Immature natural killer cell (primary cell): ENCODE data around the gene ARHGEF1. TPM values are rescaled to one million over a fixed set of nuclear protein-coding genes. Genes with fewer than 3 reads are reported as not detected.

Experiments used
- DNase-seq, 3 donors: peaks; one replicate each; pipeline ENCODE4 v3.0.0; 2022; ENCODE audit warnings: mixed read lengths in 1 of 3
- H3K27ac Mint-ChIP-seq, 6 donors: one replicate each; pipeline ENCODE4 v1.8.0; 2020; ENCODE audit warnings: mixed read lengths in 6 of 6, mild to moderate bottlenecking in 5 of 6, inconsistent platforms in 4 of 6, moderate library complexity in 3 of 6
- H3K27me3 Mint-ChIP-seq, 3 donors: one replicate each; pipeline ENCODE4 v1.8.0; 2020 to 2021; ENCODE audit warnings: low read depth in 3 of 3, mild to moderate bottlenecking in 3 of 3, mixed read lengths in 3 of 3, moderate library complexity in 3 of 3, inconsistent platforms in 1 of 3
- H3K36me3 Mint-ChIP-seq, 3 donors: one replicate each; pipeline ENCODE4 v1.8.0; 2020; ENCODE audit warnings: mixed read lengths in 3 of 3, inconsistent platforms in 2 of 3, mild to moderate bottlenecking in 2 of 3
- H3K4me1 Mint-ChIP-seq, 2 donors: one replicate each; pipeline ENCODE4 v1.8.0; 2020; ENCODE audit warnings: inconsistent platforms in 2 of 2, mild to moderate bottlenecking in 2 of 2, mixed read lengths in 2 of 2, moderate library complexity in 1 of 2
- H3K4me3 Mint-ChIP-seq, 5 donors: one replicate each; pipeline ENCODE4 v1.8.0; 2020; ENCODE audit warnings: mild to moderate bottlenecking in 5 of 5, mixed read lengths in 5 of 5, inconsistent platforms in 3 of 5, moderate library complexity in 3 of 5
- H3K9me3 Mint-ChIP-seq, 6 donors: one replicate each; pipeline ENCODE4 v1.8.0; 2020; ENCODE audit warnings: mild to moderate bottlenecking in 6 of 6, mixed read lengths in 6 of 6, inconsistent platforms in 4 of 6, moderate library complexity in 3 of 6
- polyA plus RNA-seq, 3 donors: library from polyadenylated mRNA; unstranded; fragments of 300-500 nt; fragmentation: Illumina TruSeq; gene quantifications; one replicate each; pipeline ENCODE4 v1.2.3, GENCODE V29; 2021

ARHGEF1 gene
- polyA plus RNA-seq, 3 donors from 2014 or later: 129 to 394 (median 156) TPM

- no peak overlapping the region for H3K4me3 Mint-ChIP-seq
- peaks cover 2 to 12% (median 9%) of the 10 kb centered on the region in 3 donors for H3K27me3 Mint-ChIP-seq
- H3K9me3 Mint-ChIP-seq: no peaks in the 10 kb centered on the region
- peak overlapping the region in 4 of 6 donors; percentile 6 to 53 (median 29) for H3K27ac Mint-ChIP-seq
- peaks cover 16 to 42% (median 23%) of the 10 kb centered on the region in 3 donors for H3K36me3 Mint-ChIP-seq
- H3K4me1 Mint-ChIP-seq: peaks cover 36% of the 10 kb centered on the region in 2 donors
- DNase-seq: no peak
These were observed 23.3 kb downstream of the ARHGEF1 start for GRCh38 chr19:41906271-41906670.

GRCh38 chr19:41906916-41907680 is 24.1 kb downstream of the ARHGEF1 start:
- Mint-ChIP-seq H3K4me1 (peaks cover 39 to 42% of the 10 kb centered on the region in 2 donors), H3K27ac (peak overlapping the region in 4 of 6 donors; percentile 13 to 79 (median 48)), H3K9me3 (no peaks in the 10 kb centered on the region), H3K4me3 (no peak overlapping the region), H3K36me3 (peaks cover 16 to 35% (median 19%) of the 10 kb centered on the region in 3 donors), H3K27me3 (peaks cover 9 to 20% (median 9%) of the 10 kb centered on the region in 3 donors)
- no peak for DNase-seq

- Mint-ChIP-seq H3K27me3 (peaks cover 13 to 27% (median 18%) of the 10 kb centered on the region in 3 donors), H3K4me1 (peaks cover 43 to 48% of the 10 kb centered on the region in 2 donors), H3K36me3 (peaks cover 16 to 30% (median 19%) of the 10 kb centered on the region in 3 donors), H3K27ac (no peak overlapping the region), H3K9me3 (no peaks in the 10 kb centered on the region), H3K4me3 (no peak overlapping the region)
- DNase-seq: no peak
These were observed 25.1 kb downstream of the ARHGEF1 start for GRCh38 chr19:41907994-41908615.

- Mint-ChIP-seq H3K27ac (peak overlapping the region in 4 of 6 donors; percentile 12 to 71 (median 42)), H3K27me3 (peaks cover 13 to 27% (median 21%) of the 10 kb centered on the region in 3 donors), H3K4me1 (peaks cover 48 to 51% of the 10 kb centered on the region in 2 donors), H3K36me3 (peaks cover 12 to 25% (median 15%) of the 10 kb centered on the region in 3 donors), H3K4me3 (no peak overlapping the region), H3K9me3 (no peaks in the 10 kb centered on the region)
- no peak for DNase-seq
These were observed 25.9 kb downstream of the ARHGEF1 start for GRCh38 chr19:41908724-41909464.

GRCh38 chr19:41909706-41910105 is 26.7 kb downstream of the ARHGEF1 start:
- H3K9me3 Mint-ChIP-seq: no peaks in the 10 kb centered on the region
- H3K4me3 Mint-ChIP-seq: no peak overlapping the region
- H3K27me3 Mint-ChIP-seq: peaks cover 13 to 28% (median 25%) of the 10 kb centered on the region in 3 donors
- DNase-seq: no peak
- H3K4me1 Mint-ChIP-seq: peaks cover 50 to 53% of the 10 kb centered on the region in 2 donors
- H3K36me3 Mint-ChIP-seq: peaks cover 9 to 19% (median 12%) of the 10 kb centered on the region in 3 donors
- H3K27ac Mint-ChIP-seq: peak overlapping the region in 2 of 6 donors; percentile 36 to 71

GRCh38 chr19:41910240-41910991 is 27.4 kb downstream of the ARHGEF1 start:
- Mint-ChIP-seq H3K4me3 (peak overlapping the region in 1 of 5 donors; percentile 0), H3K4me1 (peaks cover 48 to 49% of the 10 kb centered on the region in 2 donors), H3K27me3 (peaks cover 12 to 28% (median 26%) of the 10 kb centered on the region in 3 donors), H3K9me3 (no peaks in the 10 kb centered on the region), H3K36me3 (peaks cover 8 to 15% (median 9%) of the 10 kb centered on the region in 3 donors), H3K27ac (peak overlapping the region; percentile 19 to 77 (median 59))
- DNase-seq: no peak

- H3K27ac Mint-ChIP-seq: peak overlapping the region; percentile 35 to 77 (median 66)
- DNase-seq: no peak
- H3K27me3 Mint-ChIP-seq: peaks cover 11 to 28% (median 25%) of the 10 kb centered on the region in 3 donors
- H3K4me1 Mint-ChIP-seq: peaks cover 43 to 44% of the 10 kb centered on the region in 2 donors
- peak overlapping the region; percentile 3 to 55 (median 22) for H3K4me3 Mint-ChIP-seq
- H3K36me3 Mint-ChIP-seq: peaks cover 4 to 8% (median 4%) of the 10 kb centered on the region in 3 donors
- H3K9me3 Mint-ChIP-seq: no peaks in the 10 kb centered on the region
These were observed 28.3 kb downstream of the ARHGEF1 start for GRCh38 chr19:41910992-41911888.

GRCh38 chr19:41911889-41912731 is 29.1 kb downstream of the ARHGEF1 start:
- DNase-seq: no peak
- Mint-ChIP-seq H3K27ac (peak overlapping the region in 4 of 6 donors; percentile 23 to 77 (median 44)), H3K27me3 (peaks cover 11 to 28% (median 25%) of the 10 kb centered on the region in 3 donors), H3K9me3 (no peaks in the 10 kb centered on the region), H3K4me1 (peaks cover 36 to 41% of the 10 kb centered on the region in 2 donors), H3K4me3 (peak overlapping the region; percentile 17 to 55 (median 38)), H3K36me3 (peaks cover 0 to 3% (median 0%) of the 10 kb centered on the region in 3 donors)

GRCh38 chr19:41912899-41913537 is 30.0 kb downstream of the ARHGEF1 start:
- no peaks in the 10 kb centered on the region for H3K36me3 Mint-ChIP-seq
- H3K4me1 Mint-ChIP-seq: peaks cover 36 to 39% of the 10 kb centered on the region in 2 donors
- DNase-seq: peak in 1 of 3 donors; percentile 21
- H3K27me3 Mint-ChIP-seq: peaks cover 11 to 28% (median 25%) of the 10 kb centered on the region in 3 donors
- H3K4me3 Mint-ChIP-seq: peak overlapping the region in 3 of 5 donors; percentile 15 to 31 (median 18)
- H3K9me3 Mint-ChIP-seq: no peaks in the 10 kb centered on the region
- H3K27ac Mint-ChIP-seq: no peak overlapping the region

- Mint-ChIP-seq H3K36me3 (no peaks in the 10 kb centered on the region), H3K27ac (peak overlapping the region in 1 of 6 donors; percentile 82), H3K27me3 (peaks cover 11 to 28% (median 25%) of the 10 kb centered on the region in 3 donors), H3K4me1 (peaks cover 36 to 39% of the 10 kb centered on the region in 2 donors), H3K9me3 (no peaks in the 10 kb centered on the region), H3K4me3 (peak overlapping the region; percentile 4 to 60 (median 31))
- DNase-seq: no peak
These were observed 30.8 kb downstream of the ARHGEF1 start for GRCh38 chr19:41913538-41914423.
